ENCODE data around the gene ATCAY.
"Not testable (repeated sequence)": the region's sequence is repeated elsewhere in the genome, so short reads cannot be mapped to it uniquely, and the experiment has no call there.

ATCAY gene

GRCh38 chr19:3955688-3956087 is 75.2 kb downstream of the ATCAY start:
- Mint-ChIP-seq H3K27ac (no peak overlapping the region), H3K27me3 (peaks cover 25% of the 10 kb centered on the region), H3K36me3 (no peaks in the 10 kb centered on the region), H3K9me3 (no peaks in the 10 kb centered on the region), H3K4me3 (no peak overlapping the region), H3K4me1 (peaks cover 6% of the 10 kb centered on the region)
- CTCF ChIA-PET = no interaction called here
- no peak for DNase-seq

GRCh38 chr19:3958836-3959765 is 78.6 kb downstream of the ATCAY start:
- Mint-ChIP-seq H3K36me3 (peaks cover 5% of the 10 kb centered on the region), H3K4me1 (no peaks in the 10 kb centered on the region), H3K9me3 (no peaks in the 10 kb centered on the region), H3K4me3 (no peak overlapping the region), H3K27me3 (no peaks in the 10 kb centered on the region), H3K27ac (no peak overlapping the region)
- CTCF ChIA-PET = no interaction called here
- no peak for DNase-seq

GRCh38 chr19:3959766-3960131 is 79.3 kb downstream of the ATCAY start:
- CTCF ChIA-PET = no interaction called here
- Mint-ChIP-seq H3K27me3 (no peaks in the 10 kb centered on the region), H3K27ac (no peak overlapping the region), H3K4me1 (no peaks in the 10 kb centered on the region), H3K36me3 (peaks cover 8% of the 10 kb centered on the region), H3K4me3 (no peak overlapping the region), H3K9me3 (no peaks in the 10 kb centered on the region)
- DNase-seq = no peak

- Mint-ChIP-seq H3K9me3 (no peaks in the 10 kb centered on the region), H3K36me3 (peaks cover 8% of the 10 kb centered on the region), H3K27me3 (no peaks in the 10 kb centered on the region), H3K4me1 (no peaks in the 10 kb centered on the region), H3K4me3 (no peak overlapping the region), H3K27ac (no peak overlapping the region)
- no peak for DNase-seq
- CTCF ChIA-PET = no interaction called here
These were observed 80.5 kb downstream of the ATCAY start for GRCh38 chr19:3961007-3961406.

- DNase-seq = no peak
- H3K36me3 Mint-ChIP-seq = peaks cover 19% of the 10 kb centered on the region
- H3K27me3 Mint-ChIP-seq = no peaks in the 10 kb centered on the region
- no peaks in the 10 kb centered on the region for H3K9me3 Mint-ChIP-seq
- H3K4me1 Mint-ChIP-seq = peaks cover 4% of the 10 kb centered on the region
- CTCF ChIA-PET = no interaction called here
- no peak overlapping the region for H3K4me3 Mint-ChIP-seq
- H3K27ac Mint-ChIP-seq = no peak overlapping the region
These were observed 83.2 kb downstream of the ATCAY start for GRCh38 chr19:3963458-3964255.

GRCh38 chr19:3964256-3965194 is 84.0 kb downstream of the ATCAY start:
- Mint-ChIP-seq H3K4me3 (no peak overlapping the region), H3K27me3 (no peaks in the 10 kb centered on the region), H3K9me3 (no peaks in the 10 kb centered on the region), H3K36me3 (peaks cover 22% of the 10 kb centered on the region), H3K4me1 (peaks cover 12% of the 10 kb centered on the region), H3K27ac (no peak overlapping the region)
- DNase-seq = no peak
- CTCF ChIA-PET = no interaction called here

GRCh38 chr19:3966051-3967017 is 85.8 kb downstream of the ATCAY start:
- peaks cover 24% of the 10 kb centered on the region for H3K36me3 Mint-ChIP-seq
- no peaks in the 10 kb centered on the region for H3K27me3 Mint-ChIP-seq
- DNase-seq = no peak
- CTCF ChIA-PET = no interaction called here
- no peak overlapping the region for H3K4me3 Mint-ChIP-seq
- H3K4me1 Mint-ChIP-seq = peaks cover 27% of the 10 kb centered on the region
- H3K27ac Mint-ChIP-seq = peak overlapping the region; percentile 28
- H3K9me3 Mint-ChIP-seq = no peaks in the 10 kb centered on the region

- not testable (repeated sequence) for H3K9me3 Mint-ChIP-seq, H3K27me3 Mint-ChIP-seq, DNase-seq, H3K4me3 Mint-ChIP-seq, H3K27ac Mint-ChIP-seq
- CTCF ChIA-PET = interaction anchor here (1.6 kb wide), 1 partner anchor 18 kb away, joined by 9 read pairs; the partner anchor contains the start of gene EEF2
- Mint-ChIP-seq H3K4me1 (peaks cover 29% of the 10 kb centered on the region), H3K36me3 (peaks cover 27% of the 10 kb centered on the region)
These were observed 87.5 kb downstream of the ATCAY start for GRCh38 chr19:3967983-3968382.

- DNase-seq = no peak
- H3K36me3 Mint-ChIP-seq = peaks cover 21% of the 10 kb centered on the region
- H3K9me3 Mint-ChIP-seq = no peaks in the 10 kb centered on the region
- CTCF ChIA-PET = interaction anchor here (1.6 kb wide), 1 partner anchor 17 kb away, joined by 9 read pairs; the partner anchor contains the start of gene EEF2
- H3K4me3 Mint-ChIP-seq = peak overlapping the region; percentile 23
- H3K4me1 Mint-ChIP-seq = peaks cover 29% of the 10 kb centered on the region
- no peak overlapping the region for H3K27ac Mint-ChIP-seq
- H3K27me3 Mint-ChIP-seq = no peaks in the 10 kb centered on the region
These were observed 88.3 kb downstream of the ATCAY start for GRCh38 chr19:3968556-3969434.

GRCh38 chr19:3969435-3970312 is 89.2 kb downstream of the ATCAY start:
- no peaks in the 10 kb centered on the region for H3K9me3 Mint-ChIP-seq
- H3K4me1 Mint-ChIP-seq = peaks cover 29% of the 10 kb centered on the region
- peak overlapping the region; percentile 59 for H3K27ac Mint-ChIP-seq
- H3K27me3 Mint-ChIP-seq = no peaks in the 10 kb centered on the region
- CTCF ChIA-PET = interaction anchor here (0.6 to 1.6 kb wide), 2 partner anchors 16 to 489 kb away, joined by 3 to 9 read pairs; partner anchors contain the start of gene EEF2
- H3K36me3 Mint-ChIP-seq = peaks cover 19% of the 10 kb centered on the region
- peak overlapping the region; percentile 90 for H3K4me3 Mint-ChIP-seq
- no peak for DNase-seq

GRCh38 chr19:3970313-3970807 is 89.9 kb downstream of the ATCAY start:
- no peaks in the 10 kb centered on the region for H3K9me3 Mint-ChIP-seq

More at GRCh38 chr19:3970313-3970807, 89.9 kb downstream of the ATCAY start:
- CTCF ChIA-PET = interaction anchor here (1.1 kb wide), 1 partner anchor 17 kb away, joined by 5 read pairs; no protein-coding TSS in a partner anchor
- peaks cover 29% of the 10 kb centered on the region for H3K4me1 Mint-ChIP-seq
- peaks cover 19% of the 10 kb centered on the region for H3K36me3 Mint-ChIP-seq
- H3K4me3 Mint-ChIP-seq = peak overlapping the region; percentile 90
- DNase-seq = no peak
- no peaks in the 10 kb centered on the region for H3K27me3 Mint-ChIP-seq
- H3K27ac Mint-ChIP-seq = peak overlapping the region; percentile 59
